Aorta (tissue), 5 donors: Measurements from ENCODE around the gene TRAFD1. TPM values are rescaled to one million over a fixed set of nuclear protein-coding genes. Genes with fewer than 3 reads are reported as not detected.
"Not testable (repeated sequence)": the region's sequence is repeated elsewhere in the genome, so short reads cannot be mapped to it uniquely, and the experiment has no call there.

ENCODE experiments used
- ATAC-seq: fragments of 200-7000 bp; cut with Tn5 transposase; one replicate; pipeline ENCODE4 v1.9.1; 2022; ENCODE audit warnings: moderate library complexity; ENCODE audit not compliant: low FRiP score
- DNase-seq, 2 donors: peaks; one replicate each; pipeline ENCODE4 v3.0.0-alpha.2; 2020
- H3K27ac ChIP-seq, 2 donors: one replicate each; pipeline ENCODE4 v1.5.1; 2013; ENCODE audit warnings: low read length in 2 of 2, mild to moderate bottlenecking in 2 of 2, moderate library complexity in 2 of 2, control low read depth in 1 of 2, inconsistent platforms in 1 of 2, low read depth in 1 of 2
- H3K27me3 ChIP-seq, 2 donors: one replicate each; pipeline ENCODE4 v1.6.1; 2013; ENCODE audit warnings: control low read depth in 1 of 2, low read length in 1 of 2, mild to moderate bottlenecking in 1 of 2, moderate library complexity in 1 of 2; ENCODE audit not compliant: insufficient read depth in 2 of 2, control insufficient read depth in 1 of 2
- H3K36me3 ChIP-seq, 2 donors: one replicate each; pipeline ENCODE4 v1.6.1; 2013; ENCODE audit warnings: control low read depth in 1 of 2, low read length in 1 of 2, mild to moderate bottlenecking in 1 of 2; ENCODE audit not compliant: insufficient read depth in 2 of 2, control insufficient read depth in 1 of 2
- H3K4me1 ChIP-seq, 2 donors: one replicate each; pipeline ENCODE4 v1.6.1; 2013; ENCODE audit warnings: low read length in 2 of 2, control low read depth in 1 of 2, mild to moderate bottlenecking in 1 of 2, moderate library complexity in 1 of 2; ENCODE audit not compliant: insufficient read depth in 2 of 2, control insufficient read depth in 1 of 2
- H3K4me3 ChIP-seq, 2 donors: one replicate each; pipeline ENCODE4 v1.5.1; 2013; ENCODE audit warnings: low read length in 2 of 2, control low read depth in 1 of 2, mild to moderate bottlenecking in 1 of 2
- H3K9me3 ChIP-seq: one replicate; pipeline ENCODE4 v1.6.1; 2013; ENCODE audit warnings: mild to moderate bottlenecking, low read length; ENCODE audit not compliant: control insufficient read depth
- WGBS, 2 donors: extraction: QIAGEN DNeasy Blood & Tissue Kit; methylation state at CpG; one replicate each; pipeline ENCODE4 v1.1.7; 2013; 5-methylcytosine and 5-hydroxymethylcytosine counted together
- intact Hi-C, 2 donors: fragments of 100-400 bp; cut with DNase I; formaldehyde crosslinking; loops; one replicate each; pipeline versions ENCODE4 v1.14.2 to v1.15.0; 2022
- polyA plus RNA-seq, 2 donors: library from polyadenylated mRNA; stranded (reverse); fragments of 200-250 nt; gene quantifications; one replicate each; pipeline ENCODE4 v1.2.3, GENCODE V29; 2013
- total RNA-seq, 2 donors: library from RNA; stranded (reverse); fragmentation: NEBNext Ultra II Directional; extraction: Animal tissue kit (Norgen Biotek cat#: 25700); gene quantifications; one replicate each; pipeline ENCODE4 v1.2.1, GENCODE V29; 2021
- donor health status: healthy with polysubstance abuse.
- donor health status: Bipolar disorder and iron deficiency.
- donor health status: DM: no; HTN: no; CAD: no.
- donor health status: DM: no; HTN: no; CAD: no.
- donor health status: DM: yes; HTN: yes; CAD: no.

Gene TRAFD1
- total and polyA plus RNA-seq, 4 donors, result 8.9 to 35.5 (median 23.6) TPM

- H3K4me1 ChIP-seq, H3K36me3 ChIP-seq, H3K27me3 ChIP-seq, ATAC-seq, H3K9me3 ChIP-seq, H3K4me3 ChIP-seq, intact Hi-C loops, DNase-seq: not testable (repeated sequence)
- H3K27ac ChIP-seq, result peak overlapping the region in 1 of 2 donors; percentile 20
- 89% methylated on average over 20 of the region's 20 CpGs for WGBS, 2 donors
These were observed 14.3 kb upstream of the TRAFD1 start for GRCh38 chr12:112110787-112111662.

- H3K4me1 ChIP-seq, result no peaks in the 10 kb centered on the region
- ATAC-seq (no peak), DNase-seq (no peak)
- H3K36me3 ChIP-seq, result no peaks in the 10 kb centered on the region
- no peaks in the 10 kb centered on the region for H3K9me3 ChIP-seq
- intact Hi-C loops, result no loop called here
- H3K4me3 ChIP-seq, result no peak overlapping the region
- WGBS, 2 donors, result 80 to 82% methylated on average over 5 of the region's 5 CpGs
- no peaks in the 10 kb centered on the region for H3K27me3 ChIP-seq
- no peak overlapping the region for H3K27ac ChIP-seq
These were observed 13.4 kb upstream of the TRAFD1 start for GRCh38 chr12:112111931-112112330.

GRCh38 chr12:112112409-112113133 is 12.8 kb upstream of the TRAFD1 start:
- intact Hi-C loops, result no loop called here

GRCh38 chr12:112115259-112116045 is 9.9 kb upstream of the TRAFD1 start:
- H3K27ac ChIP-seq, result no peak overlapping the region
- intact Hi-C loops, result no loop called here
- H3K4me1 ChIP-seq, result no peaks in the 10 kb centered on the region
- no peaks in the 10 kb centered on the region for H3K9me3 ChIP-seq
- H3K27me3 ChIP-seq, result no peaks in the 10 kb centered on the region
- no peak for ATAC-seq
- H3K4me3 ChIP-seq, result no peak overlapping the region
- no peak for DNase-seq
- 90 to 94% methylated on average over 6 of the region's 6 CpGs for WGBS, 2 donors
- H3K36me3 ChIP-seq, result no peaks in the 10 kb centered on the region

More at GRCh38 chr12:112112409-112113133, 12.8 kb upstream of the TRAFD1 start:
- Histone ChIP-seq H3K27me3 (no peaks in the 10 kb centered on the region), H3K4me3 (no peak overlapping the region), H3K9me3 (no peaks in the 10 kb centered on the region), H3K27ac (no peak overlapping the region), H3K4me1 (no peaks in the 10 kb centered on the region), H3K36me3 (no peaks in the 10 kb centered on the region)
- 91 to 93% methylated on average over 6 of the region's 6 CpGs for WGBS, 2 donors
- ATAC-seq (no peak), DNase-seq (no peak)

GRCh38 chr12:112116232-112117060 is 8.9 kb upstream of the TRAFD1 start:
- 36% methylated on average over 7 of the region's 7 CpGs for WGBS, 2 donors

GRCh38 chr12:112117685-112118084 is 7.7 kb upstream of the TRAFD1 start:
- H3K4me1 ChIP-seq, result no peaks in the 10 kb centered on the region
- no peak overlapping the region for H3K4me3 ChIP-seq
- H3K36me3 ChIP-seq, result no peaks in the 10 kb centered on the region
- intact Hi-C loops, result no loop called here
- DNase-seq, result no peak
- no peaks in the 10 kb centered on the region for H3K27me3 ChIP-seq
- WGBS, 2 donors, result 55 to 56% methylated on average over 8 of the region's 8 CpGs
- H3K9me3 ChIP-seq, result no peaks in the 10 kb centered on the region
- no peak overlapping the region for H3K27ac ChIP-seq
- no peak for ATAC-seq

More at GRCh38 chr12:112116232-112117060, 8.9 kb upstream of the TRAFD1 start:
- intact Hi-C loops, result no loop called here
- H3K27me3 ChIP-seq, result no peaks in the 10 kb centered on the region
- H3K36me3 ChIP-seq, result no peaks in the 10 kb centered on the region
- H3K4me1 ChIP-seq, result no peaks in the 10 kb centered on the region
- no peaks in the 10 kb centered on the region for H3K9me3 ChIP-seq
- peak; percentile 77 to 82 for DNase-seq
- peak; percentile 86 for ATAC-seq
- H3K27ac ChIP-seq, result peak overlapping the region in 1 of 2 donors; percentile 23
- H3K4me3 ChIP-seq, result no peak overlapping the region

GRCh38 chr12:112121780-112122565 is 3.4 kb upstream of the TRAFD1 start:
- Histone ChIP-seq H3K36me3 (no peaks in the 10 kb centered on the region), H3K9me3 (no peaks in the 10 kb centered on the region), H3K4me3 (no peak overlapping the region), H3K27ac (peak overlapping the region in 1 of 2 donors; percentile 77), H3K4me1 (peaks cover 0 to under 1% of the 10 kb centered on the region in 2 donors), H3K27me3 (no peaks in the 10 kb centered on the region)
- DNase-seq (peak; percentile 86 to 89), ATAC-seq (peak; percentile 9)
- intact Hi-C loops, result loop anchor here in 1 of 2 donors (5.0 kb wide), 1 partner anchor 720 kb away; no protein-coding TSS in a partner anchor
- 41 to 52% methylated on average over 11 of the region's 11 CpGs for WGBS, 2 donors
